Stimulated activated memory B cell treated with anti-CD40 and anti-IgM and Interleukin-4, amounts not matched to agents 10 μg/mL and 1 μg/mL and 100 μg/mL, for 72 hours (primary cell): Measurements from ENCODE around the gene RHOG.

Experiments
- ATAC-seq: fragments of 150-1000 bp; cut with Tn5 transposase; 2 replicates; pipeline ENCODE4 v1.10.0; 2021
- H3K27ac Mint-ChIP-seq: one replicate; pipeline ENCODE4 v1.8.0; 2022; ENCODE audit warnings: mild to moderate bottlenecking, mixed read lengths
- H3K27me3 Mint-ChIP-seq: one replicate; pipeline ENCODE4 v1.8.0; 2022; ENCODE audit warnings: mixed read lengths
- H3K36me3 Mint-ChIP-seq: one replicate; pipeline ENCODE4 v1.8.0; 2022; ENCODE audit warnings: mixed read lengths
- H3K4me1 Mint-ChIP-seq: one replicate; pipeline ENCODE4 v1.8.0; 2022; ENCODE audit warnings: mixed read lengths
- H3K4me3 Mint-ChIP-seq: one replicate; pipeline ENCODE4 v1.8.0; 2022; ENCODE audit warnings: mild to moderate bottlenecking, moderate library complexity, mixed read lengths
- H3K9me3 Mint-ChIP-seq: one replicate; pipeline ENCODE4 v1.8.0; 2022; ENCODE audit warnings: mixed read lengths

The RHOG gene

DNA sequence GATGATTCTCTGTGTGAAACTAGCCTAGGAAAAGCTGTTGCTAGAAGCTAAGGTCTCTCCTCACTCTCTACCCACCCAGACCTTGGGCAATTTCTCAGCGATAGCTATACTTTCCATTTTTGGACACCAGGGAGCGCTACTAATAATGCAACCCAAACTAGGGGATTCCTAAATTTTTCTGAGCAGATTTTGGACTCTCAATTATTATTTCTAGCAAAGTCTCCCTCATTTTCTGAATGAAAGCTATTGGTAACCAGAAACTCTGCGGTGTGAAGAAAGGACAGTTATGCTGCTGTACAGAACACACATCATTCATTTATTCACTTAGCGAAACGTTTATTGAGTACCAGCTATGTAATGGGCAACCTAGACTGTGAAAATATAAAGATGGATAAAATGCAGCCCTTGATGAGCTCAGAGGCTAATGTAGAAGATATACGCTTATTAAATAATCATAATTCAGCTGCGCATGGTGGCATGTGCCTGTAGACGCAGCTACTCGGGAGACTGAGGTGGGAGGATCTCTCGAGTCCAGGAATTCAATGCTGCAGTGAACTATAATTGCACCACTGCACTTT lies 8.6 kb upstream of the RHOG start:
- Mint-ChIP-seq H3K27ac (peak overlapping the region; percentile 39), H3K4me3 (no peak overlapping the region), H3K9me3 (no peaks in the 10 kb centered on the region), H3K4me1 (peaks cover 20% of the 10 kb centered on the region), H3K27me3 (no peaks in the 10 kb centered on the region), H3K36me3 (no peaks in the 10 kb centered on the region)
- ATAC-seq, result peak; percentile 67

DNA sequence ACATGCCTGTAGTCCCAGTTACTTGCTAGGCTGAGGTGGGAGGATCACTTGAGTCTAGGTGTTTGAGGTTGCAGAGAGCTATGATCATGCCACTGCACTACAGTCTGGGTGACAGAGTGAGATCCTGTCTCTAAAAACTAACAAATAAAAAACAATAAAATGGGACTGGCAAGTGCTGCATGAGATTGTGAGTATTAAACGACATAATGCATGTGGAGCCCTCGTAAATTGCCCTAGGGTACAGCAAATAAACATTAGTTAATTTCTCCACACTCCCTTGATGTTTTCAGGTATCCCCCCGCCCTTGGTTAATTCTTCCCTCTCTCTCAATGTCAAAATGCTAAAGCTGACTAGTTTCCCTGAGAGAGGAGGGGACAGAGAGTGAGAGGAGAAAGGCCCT lies 4.9 kb upstream of the RHOG start:
- Mint-ChIP-seq H3K4me3 (no peak overlapping the region), H3K27ac (peak overlapping the region; percentile 31), H3K4me1 (peaks cover 8% of the 10 kb centered on the region), H3K9me3 (no peaks in the 10 kb centered on the region), H3K27me3 (no peaks in the 10 kb centered on the region), H3K36me3 (no peaks in the 10 kb centered on the region)
- no peak for ATAC-seq

DNA sequence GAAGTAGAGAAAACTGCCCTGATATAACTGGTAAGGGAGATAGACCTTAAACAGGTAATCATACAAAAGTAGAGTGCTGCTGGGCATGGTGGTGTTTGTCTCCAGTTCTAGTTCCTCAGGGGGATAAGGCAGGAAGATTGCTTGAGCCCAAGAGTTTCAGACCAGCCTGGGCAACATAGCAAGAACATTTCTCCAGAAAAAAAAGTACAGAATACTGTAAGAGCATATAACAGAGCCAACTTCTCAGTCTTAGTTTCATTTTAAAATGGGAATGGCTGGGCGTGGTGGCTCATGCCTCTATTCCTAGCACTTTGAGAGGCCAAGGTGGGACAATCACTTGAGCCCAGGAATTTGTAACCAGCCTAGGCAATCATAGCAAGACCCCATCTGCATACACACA lies 4.5 kb upstream of the RHOG start:
- Mint-ChIP-seq H3K36me3 (no peaks in the 10 kb centered on the region), H3K9me3 (no peaks in the 10 kb centered on the region), H3K27ac (no peak overlapping the region), H3K4me3 (no peak overlapping the region), H3K27me3 (no peaks in the 10 kb centered on the region), H3K4me1 (peaks cover 8% of the 10 kb centered on the region)
- no peak for ATAC-seq

DNA sequence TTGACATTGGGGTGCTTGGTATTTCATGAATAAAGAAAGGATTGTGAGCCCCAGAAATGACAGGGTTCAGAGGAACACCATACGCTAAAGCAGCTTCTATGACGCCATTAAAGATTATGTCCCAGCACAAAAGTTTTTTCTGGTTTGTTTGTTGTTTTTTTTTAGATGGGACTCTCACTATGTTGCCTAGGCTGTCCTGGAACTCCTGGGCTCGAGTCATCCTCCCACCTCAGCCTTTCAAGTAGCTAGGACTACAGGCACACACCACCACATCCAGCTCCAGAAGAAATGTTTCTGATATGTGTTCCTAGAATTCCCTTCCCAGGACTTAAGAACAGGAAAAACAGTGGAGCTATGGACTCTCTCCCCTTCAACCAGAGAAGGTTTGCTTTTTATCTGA lies 2.6 kb upstream of the RHOG start:
- Mint-ChIP-seq H3K27me3 (no peaks in the 10 kb centered on the region), H3K36me3 (peaks cover 16% of the 10 kb centered on the region), H3K9me3 (no peaks in the 10 kb centered on the region), H3K4me3 (no peak overlapping the region), H3K4me1 (peaks cover 18% of the 10 kb centered on the region), H3K27ac (no peak overlapping the region)
- no peak for ATAC-seq

DNA sequence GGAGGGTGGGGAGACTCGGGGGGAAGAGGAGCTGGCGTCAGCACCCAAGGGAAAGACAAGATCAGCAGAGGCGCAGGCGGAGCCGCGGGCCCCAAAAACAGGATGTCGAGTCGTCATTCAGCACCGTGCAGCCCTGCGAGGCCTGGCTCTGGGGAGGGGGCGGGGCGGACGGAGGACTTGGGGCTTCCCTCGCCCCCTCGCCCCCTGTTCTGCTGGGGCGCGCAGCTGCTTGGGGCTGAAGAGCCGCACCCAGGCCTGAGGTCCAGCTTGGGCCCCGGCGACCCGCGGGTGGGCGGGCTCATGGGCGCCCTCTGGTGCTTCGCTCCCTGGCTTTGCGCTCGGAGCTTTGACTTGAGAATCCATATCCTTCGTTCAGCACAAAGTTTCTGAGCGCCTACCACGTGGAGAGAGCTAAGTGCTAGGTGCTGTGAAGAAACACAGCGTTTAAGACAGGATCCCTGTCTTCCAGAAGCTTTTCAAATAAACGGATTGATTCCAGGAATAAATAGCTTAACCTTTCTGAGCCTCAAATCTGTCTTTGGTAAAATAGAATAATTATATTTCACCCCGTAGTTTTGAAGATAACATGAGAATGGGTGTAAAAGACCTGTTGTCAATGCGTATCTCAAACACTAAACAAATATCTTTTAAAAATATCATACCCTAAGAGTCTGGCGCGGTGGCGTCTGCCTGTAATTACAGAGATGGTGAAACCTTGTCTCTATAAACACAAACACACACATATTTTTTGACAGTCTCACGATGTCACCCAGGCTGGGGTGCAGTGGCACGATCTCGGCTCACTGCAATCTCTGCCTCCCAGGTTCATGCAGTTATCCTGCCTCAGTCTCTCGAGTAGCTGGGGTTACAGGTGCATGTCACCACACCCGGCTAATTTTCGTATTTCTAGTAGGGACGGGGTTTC lies 929 bp upstream of the RHOG start:
- ATAC-seq, result no peak
- peak overlapping the region; percentile 87 for H3K27ac Mint-ChIP-seq
- H3K9me3 Mint-ChIP-seq, result no peaks in the 10 kb centered on the region
- peaks cover 33% of the 10 kb centered on the region for H3K4me1 Mint-ChIP-seq
- peak overlapping the region; percentile 75 for H3K4me3 Mint-ChIP-seq
- peaks cover 21% of the 10 kb centered on the region for H3K36me3 Mint-ChIP-seq
- H3K27me3 Mint-ChIP-seq, result no peaks in the 10 kb centered on the region

DNA sequence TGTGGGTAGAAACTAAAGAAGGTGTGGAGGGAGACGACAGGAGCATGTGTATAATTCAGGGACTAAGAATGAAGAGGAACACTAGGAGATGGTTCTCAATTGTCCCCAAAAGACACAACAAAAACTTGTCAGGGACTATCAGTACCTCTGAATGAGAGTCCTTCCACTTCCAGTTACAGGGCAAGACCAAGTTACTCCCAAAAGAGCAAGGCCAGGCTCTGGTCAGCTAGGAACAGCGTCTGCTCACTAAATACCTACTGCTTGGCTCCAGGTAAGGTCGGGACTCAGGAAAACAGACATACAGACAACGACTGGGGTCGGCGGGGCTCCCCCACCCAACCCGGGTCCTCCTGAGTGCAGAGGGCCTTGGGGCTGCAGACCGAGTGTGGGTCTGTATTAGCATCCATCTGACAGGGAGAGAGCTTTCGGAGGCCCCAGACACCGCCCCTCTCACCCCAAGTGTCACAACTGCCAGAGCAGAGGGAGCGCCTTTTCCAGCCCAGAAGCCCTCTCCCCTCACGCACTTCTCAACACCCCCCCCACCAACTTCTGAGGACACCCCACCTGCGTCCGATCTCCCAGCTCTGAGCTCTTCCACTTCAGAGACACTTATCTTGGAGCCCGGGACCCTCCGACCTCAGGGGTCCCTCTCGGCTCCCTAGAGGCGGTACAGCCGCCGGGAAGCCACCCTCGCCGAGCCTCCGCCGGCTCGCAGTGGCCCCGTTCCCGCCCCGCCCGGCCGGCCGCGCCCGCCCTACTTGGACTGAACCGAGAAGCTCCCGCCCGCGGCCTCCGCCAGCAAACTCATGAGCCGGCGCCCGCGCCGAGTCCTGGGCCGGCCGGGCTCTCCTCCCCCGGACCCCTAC lies 522 bp downstream of the RHOG start:
- Mint-ChIP-seq H3K4me3 (peak overlapping the region; percentile 84), H3K4me1 (peaks cover 41% of the 10 kb centered on the region), H3K9me3 (no peaks in the 10 kb centered on the region), H3K36me3 (peaks cover 28% of the 10 kb centered on the region), H3K27ac (peak overlapping the region; percentile 87), H3K27me3 (no peaks in the 10 kb centered on the region)
- ATAC-seq, result peak; percentile 0

DNA sequence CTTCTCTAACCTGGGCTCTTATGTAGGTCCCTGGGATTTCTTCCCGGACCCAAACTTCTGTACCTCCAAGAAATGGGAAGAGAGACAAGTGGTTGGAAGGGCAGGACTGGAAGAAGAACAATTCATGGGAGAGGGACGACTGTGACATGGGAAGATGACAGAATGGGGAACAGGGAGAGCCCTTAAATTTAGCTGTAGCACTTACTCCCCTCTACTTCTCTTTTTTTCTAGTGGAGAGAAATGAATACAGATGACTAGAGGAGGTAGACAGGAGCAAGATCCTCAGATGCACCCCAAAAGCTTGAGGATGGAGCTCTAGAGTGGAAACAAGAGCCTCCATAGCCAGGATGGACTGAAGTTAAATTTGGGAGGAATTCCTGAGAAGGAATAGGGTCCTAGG lies 2.3 kb downstream of the RHOG start:
- H3K27me3 Mint-ChIP-seq, result no peaks in the 10 kb centered on the region
- H3K9me3 Mint-ChIP-seq, result no peaks in the 10 kb centered on the region
- peak overlapping the region; percentile 87 for H3K27ac Mint-ChIP-seq
- H3K4me1 Mint-ChIP-seq, result peaks cover 58% of the 10 kb centered on the region
- peaks cover 45% of the 10 kb centered on the region for H3K36me3 Mint-ChIP-seq
- ATAC-seq, result no peak
- H3K4me3 Mint-ChIP-seq, result peak overlapping the region; percentile 84

DNA sequence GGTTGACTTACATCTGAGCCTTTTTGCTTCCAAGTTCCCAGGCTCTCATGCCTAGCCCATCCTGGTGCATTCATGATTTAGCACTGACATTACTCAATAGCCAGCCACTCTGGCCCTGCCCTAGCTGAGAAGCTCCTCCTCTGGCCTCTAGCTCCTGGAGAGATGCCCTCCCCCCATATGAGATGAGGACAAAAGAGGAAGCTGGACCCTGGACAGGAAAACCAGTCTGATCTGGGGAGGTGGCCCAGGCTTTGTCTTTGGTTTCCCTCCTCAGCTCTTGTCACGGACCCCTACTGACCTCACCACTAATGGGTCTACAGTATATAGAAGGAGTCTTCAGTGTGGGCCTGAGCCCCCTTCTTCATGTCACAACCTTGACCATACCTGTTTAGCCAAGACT lies 3.0 kb downstream of the RHOG start:
- H3K36me3 Mint-ChIP-seq, result peaks cover 50% of the 10 kb centered on the region
- no peak for ATAC-seq
- peak overlapping the region; percentile 87 for H3K27ac Mint-ChIP-seq
- no peaks in the 10 kb centered on the region for H3K27me3 Mint-ChIP-seq
- H3K9me3 Mint-ChIP-seq, result no peaks in the 10 kb centered on the region
- H3K4me3 Mint-ChIP-seq, result peak overlapping the region; percentile 84
- H3K4me1 Mint-ChIP-seq, result peaks cover 65% of the 10 kb centered on the region

DNA sequence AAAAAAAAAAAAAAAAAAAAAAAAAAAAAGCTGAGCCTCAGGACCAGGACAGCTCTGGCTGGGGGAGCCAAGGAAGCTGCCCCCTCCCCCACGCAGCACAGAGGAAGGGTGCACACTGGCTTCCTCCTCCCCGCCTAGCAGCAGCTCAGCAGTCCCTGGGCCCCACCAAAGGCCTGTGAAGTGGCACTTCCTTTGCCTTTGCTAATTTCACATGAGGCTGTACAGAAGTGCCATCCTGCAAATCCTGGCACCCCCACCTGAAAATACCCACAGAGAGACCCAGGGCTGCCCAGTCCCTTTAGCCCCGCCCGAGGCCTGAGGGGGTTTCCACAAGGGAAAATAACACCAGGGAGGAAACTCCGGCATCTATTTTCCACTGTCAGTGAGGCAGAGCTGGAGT lies 3.9 kb downstream of the RHOG start:
- no peak for ATAC-seq
- peaks cover 51% of the 10 kb centered on the region for H3K36me3 Mint-ChIP-seq
- H3K27me3 Mint-ChIP-seq, result no peaks in the 10 kb centered on the region
- H3K4me3 Mint-ChIP-seq, result peak overlapping the region; percentile 84
- H3K4me1 Mint-ChIP-seq, result peaks cover 74% of the 10 kb centered on the region
- H3K9me3 Mint-ChIP-seq, result no peaks in the 10 kb centered on the region
- H3K27ac Mint-ChIP-seq, result peak overlapping the region; percentile 87

DNA sequence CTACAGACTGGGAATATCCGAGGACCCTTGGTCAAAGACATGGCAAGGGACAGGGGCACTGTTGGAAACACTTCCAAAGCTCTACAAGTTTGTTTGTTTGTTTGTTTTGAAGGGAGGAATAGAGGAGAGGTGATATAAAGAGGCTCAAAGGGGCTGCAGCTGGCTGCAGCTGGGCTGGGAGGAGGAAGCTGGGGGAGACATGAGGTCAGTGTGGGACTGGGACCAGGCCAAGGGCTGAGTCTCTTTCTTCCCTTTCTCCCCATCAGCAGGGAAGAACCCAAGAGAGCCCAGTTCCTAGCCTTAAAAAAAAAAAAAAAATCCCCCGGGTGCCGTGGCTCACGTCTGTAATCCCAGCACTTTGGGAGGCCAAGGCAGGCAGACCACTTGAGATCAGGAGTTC lies 5.0 kb downstream of the RHOG start:
- Mint-ChIP-seq H3K27me3 (no peaks in the 10 kb centered on the region), H3K9me3 (no peaks in the 10 kb centered on the region), H3K36me3 (peaks cover 63% of the 10 kb centered on the region), H3K27ac (peak overlapping the region; percentile 85), H3K4me1 (peaks cover 86% of the 10 kb centered on the region), H3K4me3 (peak overlapping the region; percentile 76)
- no peak for ATAC-seq

DNA sequence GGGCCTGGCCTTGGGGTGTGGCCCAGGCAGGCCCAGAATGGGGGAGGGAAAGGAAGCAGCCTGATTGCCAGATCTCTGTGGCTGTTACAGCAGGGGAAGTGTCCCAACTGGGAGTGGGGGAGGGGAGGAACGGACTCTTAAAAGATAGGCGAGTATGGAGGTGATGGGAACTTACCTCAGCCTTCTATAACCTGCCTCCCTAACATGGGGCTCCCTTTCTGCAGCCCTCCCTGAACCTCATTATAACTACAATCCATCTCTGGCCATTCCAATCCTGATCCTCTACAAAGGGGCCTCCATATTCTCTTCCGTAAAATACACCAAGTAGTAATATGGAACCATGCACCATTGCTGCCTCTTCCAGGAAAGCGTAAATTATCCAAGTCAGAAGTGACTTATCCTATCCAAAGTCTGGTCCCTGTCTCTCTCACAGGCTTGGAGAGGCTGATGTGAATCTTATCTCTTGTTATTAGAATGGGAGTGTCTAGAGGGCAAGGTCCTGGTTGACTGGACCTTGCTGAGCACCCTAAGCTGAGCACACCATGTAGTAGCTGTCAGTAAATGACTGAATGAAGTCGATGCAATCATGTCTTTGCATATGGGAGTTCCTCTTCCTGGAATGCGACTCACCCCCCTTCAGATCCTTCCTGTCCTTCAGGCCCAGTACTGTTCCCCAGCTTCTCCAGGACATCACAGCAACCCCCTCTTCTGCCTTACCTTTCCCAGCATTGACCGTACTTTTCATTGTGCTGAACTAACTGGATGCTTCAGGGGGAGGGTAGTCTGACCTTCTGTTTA lies 5.9 kb downstream of the RHOG start:
- peak overlapping the region; percentile 76 for H3K4me3 Mint-ChIP-seq
- ATAC-seq, result no peak
- H3K27me3 Mint-ChIP-seq, result no peaks in the 10 kb centered on the region
- peaks cover 85% of the 10 kb centered on the region for H3K4me1 Mint-ChIP-seq
- no peaks in the 10 kb centered on the region for H3K9me3 Mint-ChIP-seq
- H3K27ac Mint-ChIP-seq, result peak overlapping the region; percentile 85
- H3K36me3 Mint-ChIP-seq, result peaks cover 62% of the 10 kb centered on the region

DNA sequence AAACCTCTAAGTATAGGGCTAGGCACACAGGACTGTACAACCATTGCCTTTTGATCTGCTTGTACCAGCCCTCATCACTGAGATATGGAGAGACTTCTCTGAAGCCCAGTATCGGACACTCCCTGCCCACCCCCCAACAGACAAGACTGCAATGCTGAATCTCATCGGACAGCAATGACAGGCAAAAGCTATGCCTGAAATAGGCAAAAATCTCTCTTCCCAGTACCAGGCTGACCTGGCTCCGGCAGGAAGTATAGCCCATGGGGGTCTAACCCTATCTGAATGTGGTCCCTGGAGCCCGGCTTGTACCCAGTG lies 6.5 kb downstream of the RHOG start:
- Mint-ChIP-seq H3K9me3 (no peaks in the 10 kb centered on the region), H3K36me3 (peaks cover 57% of the 10 kb centered on the region), H3K4me1 (peaks cover 80% of the 10 kb centered on the region), H3K27me3 (no peaks in the 10 kb centered on the region), H3K4me3 (peak overlapping the region; percentile 76), H3K27ac (peak overlapping the region; percentile 85)
- no peak for ATAC-seq

DNA sequence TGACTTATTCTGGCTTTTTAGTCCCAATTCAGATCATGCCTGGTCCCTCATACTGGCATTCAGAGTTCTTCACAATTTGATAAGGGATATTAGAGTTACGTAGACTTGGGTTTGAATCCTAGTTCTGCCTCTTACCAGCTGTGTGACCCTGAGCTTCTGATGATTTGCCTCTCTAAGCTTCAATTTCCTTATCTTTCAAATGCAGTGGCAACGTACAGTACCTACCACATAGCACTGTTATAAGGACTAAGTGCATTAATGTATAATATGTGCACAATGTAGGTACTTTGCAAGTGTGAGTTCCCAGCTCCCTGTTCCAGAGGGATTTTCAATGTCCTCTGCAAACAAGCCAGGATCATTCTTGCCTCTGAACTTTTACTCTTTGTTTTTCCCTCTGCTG lies 7.3 kb downstream of the RHOG start:
- no peaks in the 10 kb centered on the region for H3K9me3 Mint-ChIP-seq
- H3K4me3 Mint-ChIP-seq, result no peak overlapping the region
- H3K36me3 Mint-ChIP-seq, result peaks cover 50% of the 10 kb centered on the region
- no peak for ATAC-seq
- no peaks in the 10 kb centered on the region for H3K27me3 Mint-ChIP-seq
- peak overlapping the region; percentile 85 for H3K27ac Mint-ChIP-seq
- peaks cover 71% of the 10 kb centered on the region for H3K4me1 Mint-ChIP-seq

DNA sequence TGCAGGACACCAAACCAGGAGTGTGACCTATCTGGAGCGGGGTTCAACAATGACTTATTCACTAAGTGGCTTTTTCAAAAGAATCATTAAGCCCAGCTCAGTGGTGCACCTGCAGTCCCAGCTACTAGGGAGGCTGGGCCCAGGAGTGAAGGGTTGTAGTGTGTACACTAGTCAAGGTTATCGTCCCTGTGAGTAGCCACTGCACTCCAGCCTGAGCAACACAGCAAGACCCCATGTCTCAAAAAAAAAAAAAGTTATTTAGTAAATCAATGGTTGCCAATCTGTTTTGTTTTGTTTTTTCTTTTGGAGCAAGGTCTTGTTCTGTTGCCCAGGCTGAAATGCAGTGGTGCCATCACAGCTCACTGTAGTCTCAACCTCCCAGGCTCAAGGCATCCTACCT lies 7.9 kb downstream of the RHOG start:
- Mint-ChIP-seq H3K9me3 (no peaks in the 10 kb centered on the region), H3K27ac (peak overlapping the region; percentile 85), H3K36me3 (peaks cover 49% of the 10 kb centered on the region), H3K27me3 (no peaks in the 10 kb centered on the region), H3K4me1 (peaks cover 68% of the 10 kb centered on the region), H3K4me3 (no peak overlapping the region)
- ATAC-seq, result no peak
